A549 (cell line): ENCODE data around the gene SLITRK6. TPM values are rescaled to one million over a fixed set of nuclear protein-coding genes. Genes with fewer than 3 reads are reported as not detected.

Experiments
- ATAC-seq, 2 experiments: fragments of 200-7000 bp in 1 of 2; fragments of >200 bp in 1 of 2; cut with Nextera tagmentation in 1 of 2; cut with Tn5 transposase in 1 of 2; 3 replicates each; pipeline versions ENCODE4 v1.8.0 to v1.9.1; 2018 to 2020; ENCODE audit warnings: mild to moderate bottlenecking in 1 of 2, moderate library complexity in 1 of 2
- CTCF ChIA-PET: fragments of 300-600 bp; sonication (Branson Sonifier 250); formaldehyde crosslinking; extraction: SDS; loops from one replicate; lab custom pipeline; 2021; ENCODE audit warnings: antibody characterized with exemption, inconsistent platforms; lab: Yijun Ruan, JAX
- POLR2A ChIA-PET: fragments of 350-600 bp; formaldehyde crosslinking; extraction: SDS; loops from one replicate; lab custom pipeline; 2021; ENCODE audit warnings: antibody characterized with exemption, inconsistent platforms; lab: Yijun Ruan, JAX
- DNase-seq, 2 experiments: peaks; one replicate each; pipeline versions ENCODE4 v3.0.0 to v3.0.0-alpha.2; 2011 to 2016; ENCODE audit warnings: low read depth in 1 of 2, low spot score in 1 of 2
- FAIRE-seq: peaks from 2 replicates; lab custom pipeline; 2011; peaks lifted over from hg19 to GRCh38; lab: Jason Lieb, UNC
- H3K27ac ChIP-seq, 2 experiments: fragments of >200 bp; sonication (Bioruptor Twin); formaldehyde crosslinking; 3 replicates each; pipeline ENCODE4 v1.5.1; 2016 to 2017
- H3K4me1 ChIP-seq: fragments of >200 bp; sonication (Bioruptor Twin); formaldehyde crosslinking; 3 replicates; pipeline ENCODE4 v1.6.1; 2016
- H3K4me2 ChIP-seq: fragments of >200 bp; sonication (Bioruptor Twin); formaldehyde crosslinking; 3 replicates; pipeline ENCODE4 v1.6.1; 2016
- H3K4me3 ChIP-seq: fragments of >200 bp; sonication (Bioruptor Twin); formaldehyde crosslinking; 3 replicates; pipeline ENCODE4 v1.5.1; 2016
- H3K9me3 ChIP-seq: fragments of >200 bp; sonication (Bioruptor Twin); formaldehyde crosslinking; 3 replicates; pipeline ENCODE4 v1.6.1; 2016
- BCL3 ChIP-seq: fragments of >200 bp; sonication (Bioruptor Twin); formaldehyde crosslinking; IDR thresholded peaks from 3 replicates; pipeline ENCODE4 v1.6.1; 2016
- CBX8 ChIP-seq: fragments of 200-600 bp; sonication (generic); IDR thresholded peaks from 2 replicates; pipeline ENCODE4 v1.6.1; 2016
- CEBPB ChIP-seq, 2 experiments: fragments of >200 bp in 1 of 2; sonication (Bioruptor Twin) in 1 of 2; formaldehyde crosslinking in 1 of 2; IDR thresholded peaks; 2 replicates each; pipeline ENCODE4 v1.6.1; 2012 to 2016
- CTCF ChIP-seq: fragments of >200 bp; sonication (Bioruptor Twin); formaldehyde crosslinking; IDR thresholded peaks from 3 replicates; pipeline ENCODE4 v1.5.1; 2016
- EHMT2 ChIP-seq: fragments of 200-600 bp; sonication (generic); IDR thresholded peaks from 2 replicates; pipeline ENCODE4 v1.6.1; 2016; ENCODE audit warnings: antibody characterized with exemption, low read depth, mild to moderate bottlenecking, moderate library complexity
- FOSL2 ChIP-seq, 2 experiments: fragments of 450-650 bp in 1 of 2; fragments of >200 bp in 1 of 2; sonication (Bioruptor Twin) in 1 of 2; formaldehyde crosslinking; IDR thresholded peaks; 2 replicates each; pipeline versions ENCODE4 v1.5.0 to v1.6.1; 2016 to 2020; ENCODE audit warnings: mild to moderate bottlenecking in 1 of 2, moderate library complexity in 1 of 2
- GATA3 ChIP-seq: IDR thresholded peaks from 2 replicates; pipeline ENCODE4 v1.6.1; 2012; ENCODE audit warnings: borderline replicate concordance
- HOXB5 ChIP-seq: fragments of 250-450 bp; sonication (Bioruptor Pico); IDR thresholded peaks from 2 replicates; pipeline ENCODE4 v1.5.0; 2020; ENCODE audit warnings: mild to moderate bottlenecking, moderate library complexity
- JUN ChIP-seq, 2 experiments: fragments of >200 bp; sonication (Bioruptor Twin); formaldehyde crosslinking; IDR thresholded peaks; 2 replicates in 1 of 2; 3 replicates in 1 of 2; pipeline ENCODE4 v1.6.1; 2016 to 2017
- MAX ChIP-seq: IDR thresholded peaks from 2 replicates; pipeline ENCODE4 v1.6.1; 2012
- NFE2L2 ChIP-seq: fragments of 150-350 bp; conservative IDR thresholded peaks from 2 replicates; pipeline ENCODE4 v1.6.1; 2014; ENCODE audit warnings: low read length
- PHF8 ChIP-seq: fragments of 200-600 bp; sonication (generic); IDR thresholded peaks from 2 replicates; pipeline ENCODE4 v1.6.1; 2016; ENCODE audit warnings: low read depth, mild to moderate bottlenecking, antibody characterized with exemption, moderate library complexity, borderline replicate concordance
- RAD21 ChIP-seq, 2 experiments: fragments of >200 bp in 1 of 2; sonication (Bioruptor Twin) in 1 of 2; formaldehyde crosslinking in 1 of 2; IDR thresholded peaks in 1 of 2; conservative IDR thresholded peaks in 1 of 2; 2 replicates in 1 of 2; 3 replicates in 1 of 2; pipeline ENCODE4 v1.6.1; 2012 to 2018; ENCODE audit warnings: inconsistent platforms in 1 of 2
- RARB ChIP-seq: fragments of 250-450 bp; sonication (Bioruptor Pico); IDR thresholded peaks from 2 replicates; pipeline ENCODE4 v1.8.0; 2021; ENCODE audit warnings: mild to moderate bottlenecking, moderate library complexity
- RFX5 ChIP-seq: fragments of 450-650 bp; IDR thresholded peaks from 2 replicates; pipeline ENCODE4 v1.7.1; 2014; ENCODE audit warnings: antibody characterized with exemption, mild to moderate bottlenecking, moderate library complexity
- RNF2 ChIP-seq: fragments of 200-600 bp; sonication (generic); IDR thresholded peaks from 2 replicates; pipeline ENCODE4 v1.6.1; 2016; ENCODE audit warnings: low read depth, mild to moderate bottlenecking, antibody characterized with exemption, moderate library complexity, borderline replicate concordance
- SMC3 ChIP-seq: fragments of >200 bp; sonication (Bioruptor Twin); formaldehyde crosslinking; IDR thresholded peaks from 3 replicates; pipeline ENCODE4 v1.6.1; 2018; ENCODE audit warnings: inconsistent platforms
- USF2 ChIP-seq: fragments of 450-650 bp; IDR thresholded peaks from 2 replicates; pipeline ENCODE4 v1.6.1; 2014; ENCODE audit warnings: antibody characterized with exemption
- ZNF302 ChIP-seq: fragments of 250-450 bp; sonication (Bioruptor Pico); IDR thresholded peaks from 2 replicates; pipeline ENCODE4 v1.9.0; 2021; ENCODE audit warnings: inconsistent platforms, mild to moderate bottlenecking, moderate library complexity
- WGBS: methylation state at CpG from one replicate; pipeline ENCODE4 v1.1.6; 2017; ENCODE audit errors: missing lambda C conversion rate; 5-methylcytosine and 5-hydroxymethylcytosine counted together
- polyA minus RNA-seq: library from RNA; depleted of rRNA, polyadenylated mRNA; stranded (reverse); fragments of >200 nt; gene quantifications from 2 replicates; pipeline ENCODE4 v1.2.3, GENCODE V29; 2011; rRNA and poly(A)+ RNA removed
- polyA plus RNA-seq, 4 experiments: library from polyadenylated mRNA; depleted of rRNA in 3 of 4; stranded (reverse); fragments of >200 nt; fragmentation: RNase III in 1 of 4; extraction: RNeasy Plus Mini Kit Qiagen cat#74134 plus additional on column Dnase treatment in 1 of 4; gene quantifications; 2 replicates in 3 of 4; 3 replicates in 1 of 4; pipeline ENCODE4 v1.2.3, GENCODE V29; 2011 to 2017

The SLITRK6 gene
- polyA plus RNA-seq (2011; rRNA removed) (18.2 and 21.4 TPM in 2 replicates), polyA plus RNA-seq (2017; fragmentation: RNase III; extraction: RNeasy Plus Mini Kit Qiagen cat#74134 plus additional on column Dnase treatment) (0.39 to 0.91 TPM (median 0.66 TPM) in 3 replicates), polyA minus RNA-seq (5.7 and 8.7 TPM in 2 replicates)
- polyA plus RNA-seq (2012; cell fraction: cytosol; rRNA removed) = 0.86 and 0.89 TPM in 2 replicates
- 0.70 and 0.85 TPM in 2 replicates for polyA plus RNA-seq (2012; cell fraction: nucleus; rRNA removed)

- ATAC-seq (peak; percentile 98 to 99), FAIRE-seq (no peak), DNase-seq (peak; percentile 1 to 81)
- Histone ChIP-seq H3K27ac (peak within 1 kb of the TSS; percentile 48 to 54; a peak in 2 of 6 replicates), H3K4me1 (peaks cover 11% of the 10 kb centered on the region; the same call in 1 of the 3 replicates), H3K9me3 (no peaks in the 10 kb centered on the region), H3K4me2 (peak within 1 kb of the TSS; percentile 73), H3K4me3 (peak within 1 kb of the TSS; percentile 43)
- WGBS = 0% methylated on average over 3 of the region's 3 CpGs
- ChIA-PET POLR2A (interaction anchor here (1.3 kb wide), 1 partner anchor 290 kb away, joined by 6 read pairs; no protein-coding TSS in a partner anchor), CTCF (interaction anchor here (0.7 to 1.0 kb wide), 3 partner anchors 9 to 870 kb away, joined by 3 to 4 read pairs (median 3); no protein-coding TSS in a partner anchor)
- TF ChIP-seq CEBPB (IDR thresholded peaks at IDR 0.05) (no peak), CTCF (0 out of 3 replicates have a peak, but pooled peaks have one; percentile 9), RAD21 (conservative IDR thresholded peaks at IDR 0.05 in 1 of 2, IDR thresholded peaks at IDR 0.05 in 1 of 2) (peak; percentile 41 to 60), SMC3 (peak; percentile 32; the same call in 2 of the 3 replicates)
Observed at GRCh38 chr13:85799097-85799582, at the start of gene SLITRK6. Gene SLITRK6 (minus strand): TSS chr13:85799419. CDS start chr13:85796508, 2,911 bp downstream.

- FAIRE-seq (no peak), ATAC-seq (no peak), DNase-seq (no peak)
- no peak overlapping the region for H3K4me2 ChIP-seq
- H3K27ac ChIP-seq = no peak overlapping the region
- TF ChIP-seq BCL3 (no peak), MAX (no peak), FOSL2 (IDR thresholded peaks at IDR 0.05) (no peak), FOSL2 (CRISPR knock-in tag; IDR thresholded peaks at IDR 0.05) (no peak), EHMT2 (no peak), RNF2 (no peak), NFE2L2 (no peak), GATA3 (no peak), CBX8 (no peak), HOXB5 (CRISPR knock-in tag) (no peak), RFX5 (no peak), USF2 (no peak), JUN (IDR thresholded peaks at IDR 0.05) (no peak), RARB (CRISPR knock-in tag) (no peak), ZNF302 (no peak), PHF8 (no peak)
- no peaks in the 10 kb centered on the region for H3K9me3 ChIP-seq
- CTCF ChIA-PET = no interaction called here
- WGBS = 40% methylated on average over 6 of the region's 6 CpGs
- POLR2A ChIA-PET = no interaction called here
- no peaks in the 10 kb centered on the region for H3K4me1 ChIP-seq
- no peak overlapping the region for H3K4me3 ChIP-seq
Observed at GRCh38 chr13:85847012-85847411, 47.8 kb upstream of the SLITRK6 start.
